Body of pancreas (tissue), 4 donors: Measurements from ENCODE around the gene DNMBP. TPM values are rescaled to one million over a fixed set of nuclear protein-coding genes. Genes with fewer than 3 reads are reported as not detected.
A peak's percentile ranks its signal among the peaks of the same experiment; 100 is the strongest.

Source experiments
- ATAC-seq: fragments of 150-250 bp; one replicate; pipeline ENCODE4 v1.9.1; 2016
- DNase-seq, 4 donors: peaks; one replicate each; pipeline ENCODE4 v3.0.0-alpha.2; 2019
- H3K27ac ChIP-seq, 4 donors: fragments of 200-600 bp; sonication (generic); 1 replicate in 3 of 4; 2 replicates in 1 of 4; pipeline versions ENCODE4 v1.5.1 to v1.6.1; 2016 to 2019; ENCODE audit warnings: mild to moderate bottlenecking in 1 of 4, mixed read lengths in 1 of 4, moderate library complexity in 1 of 4
- H3K27me3 ChIP-seq, 2 donors: fragments of 200-600 bp; sonication (generic); one replicate each; pipeline ENCODE4 v1.6.0; 2016; ENCODE audit warnings: mild to moderate bottlenecking in 1 of 2
- H3K36me3 ChIP-seq, 2 donors: fragments of 200-600 bp; sonication (generic); replicated peaks in 1 of 2; 2 replicates each; pipeline ENCODE4 v1.5.1; 2016; ENCODE audit warnings: low read depth in 2 of 2; ENCODE audit not compliant: insufficient read depth in 1 of 2
- H3K4me1 ChIP-seq: fragments of 200-600 bp; sonication (generic); one replicate; pipeline ENCODE4 v1.6.0; 2016
- H3K4me3 ChIP-seq, 2 donors: fragments of 200-600 bp; sonication (generic); 1 replicate in 1 of 2; 2 replicates in 1 of 2; pipeline ENCODE4 v1.5.1; 2016 to 2019
- H3K9me3 ChIP-seq, 3 donors: fragments of 200-600 bp; sonication (generic); 1 replicate in 2 of 3; 2 replicates in 1 of 3; pipeline ENCODE4 v1.5.1; 2016
- CTCF ChIP-seq, 7 experiments: fragments of 450-650 bp in 4 of 7; fragments of 200-600 bp in 3 of 7; sonication (generic) in 3 of 7; IDR thresholded peaks; one replicate each; pipeline ENCODE4 v1.5.1; 2016 to 2019; ENCODE audit warnings: antibody characterized with exemption in 7 of 7
- POLR2A ChIP-seq, 3 donors: fragments of 450-650 bp; IDR thresholded peaks; one replicate each; pipeline ENCODE4 v1.6.1; 2016; ENCODE audit warnings: antibody characterized with exemption in 3 of 3, mild to moderate bottlenecking in 2 of 3
- WGBS, 2 donors: methylation state at CpG; one replicate each; pipeline ENCODE4 v1.1.5; 2017; 5-methylcytosine and 5-hydroxymethylcytosine counted together
- intact Hi-C: fragments of 100-400 bp; cut with DNase I; formaldehyde crosslinking; loops from one replicate; pipeline ENCODE4 v1.15.1; 2023
- total RNA-seq, 2 donors: library from RNA; depleted of rRNA; stranded (reverse); fragments of >200 nt; gene quantifications; one replicate each; pipeline ENCODE4 v1.1.0, GENCODE V29; 2016

DNMBP gene
- total RNA-seq, 2 donors from 2014 or later = 11.5 to 19.2 TPM

- no peak for TF ChIP-seq CTCF (IDR thresholded peaks at IDR 0.05)
- no peak for TF ChIP-seq POLR2A (IDR thresholded peaks at IDR 0.05)
- no peak overlapping the region for H3K4me3 ChIP-seq
- ATAC-seq (no peak), DNase-seq (peak in 3 of 4 donors; percentile 36 to 64 (median 48))
- intact Hi-C loops = no loop called here
- H3K4me1 ChIP-seq = peaks cover 70% of the 10 kb centered on the region
- no peaks in the 10 kb centered on the region for H3K27me3 ChIP-seq
- H3K9me3 ChIP-seq = no peaks in the 10 kb centered on the region
- H3K36me3 ChIP-seq = no peaks in the 10 kb centered on the region
- 11 to 12% methylated on average over 9 to 10 of the region's 10 CpGs for WGBS, 2 donors
- H3K27ac ChIP-seq = peak overlapping the region; percentile 63 to 80 (median 74)
Measured at GRCh38 chr10:99917963-99918825, 91.6 kb downstream of the DNMBP start.

GRCh38 chr10:99916776-99917175, 93.0 kb downstream of the DNMBP start:
- H3K36me3 ChIP-seq = no peaks in the 10 kb centered on the region
- no peak for ATAC-seq
- WGBS, 2 donors = 88 to 95% methylated on average over 5 of the region's 5 CpGs
- TF ChIP-seq CTCF (IDR thresholded peaks at IDR 0.05) (no peak), POLR2A (IDR thresholded peaks at IDR 0.05) (no peak)
- H3K4me1 ChIP-seq = peaks cover 69% of the 10 kb centered on the region
- peak overlapping the region in 1 of 4 donors; percentile 27 for H3K27ac ChIP-seq
- H3K4me3 ChIP-seq = no peak overlapping the region
- no peak for DNase-seq
- no peaks in the 10 kb centered on the region for H3K9me3 ChIP-seq
- intact Hi-C loops = no loop called here
- no peaks in the 10 kb centered on the region for H3K27me3 ChIP-seq

GRCh38 chr10:99915414-99915813, 94.3 kb downstream of the DNMBP start:
- intact Hi-C loops = no loop called here
- WGBS, 2 donors = 89 to 92% methylated on average over 6 of the region's 6 CpGs
- no peak for DNase-seq
- H3K9me3 ChIP-seq = no peaks in the 10 kb centered on the region
- no peak for ATAC-seq
- no peak overlapping the region for H3K27ac ChIP-seq
- no peak overlapping the region for H3K4me3 ChIP-seq
- H3K27me3 ChIP-seq = no peaks in the 10 kb centered on the region
- TF ChIP-seq POLR2A (IDR thresholded peaks at IDR 0.05) (no peak), CTCF (IDR thresholded peaks at IDR 0.05) (no peak)
- H3K36me3 ChIP-seq = no peaks in the 10 kb centered on the region
- peaks cover 56% of the 10 kb centered on the region for H3K4me1 ChIP-seq

GRCh38 chr10:99914236-99914635, 95.5 kb downstream of the DNMBP start:
- Histone ChIP-seq H3K27me3 (no peaks in the 10 kb centered on the region), H3K36me3 (no peaks in the 10 kb centered on the region), H3K9me3 (no peaks in the 10 kb centered on the region), H3K27ac (peak overlapping the region in 3 of 4 donors; percentile 44 to 65 (median 55)), H3K4me1 (peaks cover 46% of the 10 kb centered on the region), H3K4me3 (no peak overlapping the region)
- WGBS, 2 donors = 53 to 59% methylated on average over 3 of the region's 3 CpGs
- intact Hi-C loops = no loop called here
- DNase-seq = no peak
- TF ChIP-seq CTCF (IDR thresholded peaks at IDR 0.05) (no peak), POLR2A (IDR thresholded peaks at IDR 0.05) (no peak)
- no peak for ATAC-seq
